AML-193 (cell line): ENCODE measurements around the gene SMNDC1.
"Not testable (repeated sequence)": the region's sequence is repeated elsewhere in the genome, so short reads cannot be mapped to it uniquely, and the experiment has no call there.

Source experiments
- DNase-seq, 2 experiments: peaks; one replicate each; lab custom pipeline; 2025; lab: John Stamatoyannopoulos, UW

SMNDC1 gene

DNA sequence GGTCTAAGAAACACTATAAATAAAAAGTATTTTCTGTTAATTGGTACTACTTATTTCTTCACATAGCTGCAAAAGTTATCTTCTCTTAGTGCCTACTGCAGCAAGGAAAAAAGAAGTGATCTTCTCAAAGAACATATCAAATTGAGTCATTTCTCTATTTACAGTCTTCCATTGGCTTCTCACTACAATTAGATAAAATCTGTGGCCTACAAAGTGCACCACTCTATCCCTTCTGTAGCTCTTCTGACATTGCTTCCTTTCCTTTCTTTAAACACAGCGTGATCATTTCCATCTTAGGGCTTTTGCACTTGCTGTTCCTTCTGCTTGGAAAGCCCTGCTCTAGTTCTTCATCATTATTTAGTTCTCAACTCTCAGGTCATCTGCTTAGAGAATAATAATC is 52.6 kb downstream of the SMNDC1 start:
- DNase-seq: no peak

DNA sequence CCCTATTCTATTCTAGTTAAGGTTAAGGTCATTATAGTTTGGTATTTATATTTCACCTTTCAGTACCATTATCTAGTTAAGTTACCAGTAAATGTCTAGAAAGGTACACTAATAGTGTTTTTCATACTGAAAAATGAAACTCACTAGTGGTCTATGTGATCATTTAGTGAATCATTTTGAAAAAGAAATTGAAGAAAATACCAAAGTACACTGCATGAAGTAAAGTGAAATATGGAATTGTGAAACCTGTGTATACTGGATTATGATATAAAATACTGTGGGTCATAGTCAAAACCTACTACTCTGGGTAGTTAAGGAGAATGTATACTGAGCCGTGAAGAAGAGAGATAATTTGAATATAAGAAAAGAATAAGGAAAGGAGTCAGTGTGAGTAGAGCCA is 53.3 kb downstream of the SMNDC1 start:
- DNase-seq: not testable (repeated sequence)

DNA sequence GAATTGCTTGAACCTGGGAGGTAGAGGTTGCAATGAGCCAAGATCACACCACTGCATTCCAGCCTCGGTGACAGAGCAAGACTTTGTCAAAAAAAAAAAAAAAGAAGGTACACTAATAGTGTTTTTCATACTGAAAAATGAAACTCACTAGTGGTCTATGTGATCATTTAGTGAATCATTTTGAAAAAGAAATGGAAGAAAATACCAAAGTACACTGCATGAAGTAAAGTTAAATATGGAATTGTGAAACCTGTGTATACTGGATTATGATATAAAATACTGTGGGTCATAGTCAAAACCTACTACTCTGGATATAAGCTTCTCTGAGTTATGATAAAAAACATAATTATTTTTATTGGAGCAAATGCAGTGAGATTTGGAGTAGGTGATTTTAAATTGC is 55.2 kb downstream of the SMNDC1 start:
- DNase-seq: not testable (repeated sequence)

DNA sequence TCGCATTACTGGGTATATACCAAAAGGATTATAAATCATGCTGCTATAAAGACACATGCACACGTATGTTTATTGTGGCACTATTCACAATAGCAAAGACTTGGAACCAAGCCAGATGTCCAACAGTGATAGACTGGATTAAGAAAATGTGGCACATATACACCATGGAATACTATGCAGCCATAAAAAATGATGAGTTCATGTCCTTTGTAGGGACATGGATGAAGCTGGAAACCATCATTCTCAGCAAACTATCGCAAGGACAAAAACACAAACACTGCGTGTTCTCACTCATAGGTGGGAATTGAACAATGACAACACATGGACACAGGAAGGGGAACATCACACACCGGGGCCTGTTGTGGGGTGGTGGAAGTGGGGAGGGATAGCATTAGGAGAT is 56.9 kb downstream of the SMNDC1 start:
- not testable (repeated sequence) for DNase-seq

DNA sequence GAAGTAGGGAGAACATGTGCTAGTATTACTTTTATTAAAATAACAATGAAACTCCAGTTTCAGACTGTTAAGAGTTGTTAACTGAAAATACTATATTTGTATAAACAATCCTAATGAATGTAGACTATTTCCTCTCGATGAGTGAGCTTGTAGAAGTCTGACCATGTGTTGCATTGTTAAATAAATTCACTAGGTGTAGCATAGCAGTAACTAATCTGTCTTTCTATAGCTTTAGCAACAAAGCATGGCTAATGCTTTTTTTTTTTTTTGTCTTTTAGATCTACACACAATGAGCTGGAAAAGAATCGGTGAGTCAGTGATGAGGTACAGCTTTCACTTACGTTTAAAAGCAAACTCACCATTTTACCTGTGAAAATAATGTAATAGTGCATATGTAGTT is 60.2 kb downstream of the SMNDC1 start:
- DNase-seq: no peak

DNA sequence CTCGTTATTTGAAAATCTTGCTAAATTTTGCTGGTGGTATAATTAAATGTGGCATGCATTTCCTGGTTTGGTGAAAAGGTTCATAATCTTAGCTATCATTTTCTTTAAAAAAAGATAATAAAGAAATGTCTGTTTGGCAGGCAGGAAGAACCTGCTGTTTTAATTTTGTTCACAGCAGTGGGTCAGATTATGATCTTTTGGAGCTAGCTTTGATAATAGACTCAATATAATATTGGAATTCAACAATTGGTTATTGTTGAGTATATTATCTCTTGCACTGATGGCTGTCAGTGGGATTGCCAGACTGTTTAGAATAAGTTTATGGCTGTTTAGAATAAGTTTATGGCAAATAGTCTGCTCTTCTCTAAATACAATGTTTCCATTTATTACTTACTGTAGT is 62.2 kb downstream of the SMNDC1 start:
- no peak for DNase-seq

DNA sequence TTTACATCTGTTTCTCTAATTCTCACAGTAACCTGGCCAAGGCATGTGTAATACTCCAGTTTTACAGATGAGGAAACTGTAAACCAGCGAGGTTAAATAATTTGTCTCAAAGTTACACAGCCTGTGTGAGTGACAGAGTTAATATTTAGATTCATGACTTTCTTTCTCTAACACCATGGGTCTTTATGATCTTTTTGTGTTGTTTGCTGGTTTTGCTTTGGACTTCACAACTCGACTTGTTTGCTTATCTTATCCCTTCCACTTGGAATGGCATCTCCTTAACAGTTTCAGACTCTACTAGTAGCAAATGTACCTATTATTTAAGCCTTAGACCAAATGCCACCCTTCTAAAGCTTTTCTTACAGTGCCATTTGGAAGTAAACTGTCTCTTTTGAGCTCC is 62.9 kb downstream of the SMNDC1 start:
- no peak for DNase-seq

DNA sequence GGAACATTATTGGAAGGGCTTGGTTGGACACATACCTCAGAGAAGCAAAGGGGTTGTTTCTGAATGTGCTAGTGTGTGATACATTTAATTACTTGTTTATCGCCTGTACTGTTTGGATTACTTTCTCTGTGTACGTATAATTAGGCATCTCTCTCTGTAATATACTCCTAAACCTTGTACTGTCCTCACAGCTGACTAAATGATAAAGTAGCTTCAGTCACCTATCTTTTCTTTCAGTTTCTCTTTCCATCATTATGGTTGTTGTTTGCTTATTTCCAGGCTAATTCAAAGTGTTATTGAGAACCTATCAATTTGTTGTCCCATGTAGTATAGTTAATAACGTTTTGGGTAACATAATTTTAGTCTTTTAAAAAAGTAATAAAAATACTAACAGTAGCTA is 63.3 kb downstream of the SMNDC1 start:
- DNase-seq: no peak
